NCI-H510A treated with DMSO at 0.1 percent for 48 hours (cell line): ENCODE results near the gene ADD2.
A peak's percentile ranks its signal among the peaks of the same experiment; 100 is the strongest.

Experiments used
- DNase-seq: peaks from one replicate; lab custom pipeline; 2025; lab: John Stamatoyannopoulos, UW

Gene ADD2

DNA sequence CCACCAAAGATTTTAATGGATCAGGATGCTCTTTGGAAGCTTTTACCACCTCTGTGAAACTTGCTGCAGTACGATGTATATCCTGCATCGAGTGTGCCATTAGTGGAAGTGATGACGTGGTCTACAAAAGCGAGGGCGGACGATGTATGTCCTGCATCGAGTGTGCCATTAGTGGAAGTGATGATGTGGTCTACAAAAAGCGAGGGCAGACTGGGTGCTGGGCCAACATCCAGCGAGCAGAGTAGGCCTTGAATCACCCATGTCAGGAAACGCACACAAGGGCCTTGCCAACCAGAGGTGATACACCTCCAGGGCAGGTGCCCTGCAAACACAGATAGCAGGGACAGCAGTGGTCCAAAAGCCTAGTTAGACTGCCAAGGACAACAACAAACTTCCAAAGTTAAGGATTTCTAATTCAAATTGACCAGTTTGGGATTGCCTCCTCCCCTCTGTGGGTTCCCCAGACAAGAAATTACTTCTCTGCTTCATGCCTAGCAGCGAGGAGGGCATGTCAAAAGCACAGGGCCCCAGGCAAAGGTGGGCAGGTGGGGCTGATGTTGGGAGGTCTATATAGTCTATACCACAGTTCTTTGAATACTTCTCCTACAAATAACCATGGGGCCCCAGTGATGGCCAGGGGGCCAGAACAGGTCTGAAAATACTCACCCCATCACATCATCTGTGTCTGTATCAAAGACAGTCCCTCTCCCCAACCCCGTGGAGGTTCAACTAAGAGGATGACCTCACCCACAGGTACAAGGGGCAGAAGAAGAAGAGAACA is 70.2 kb downstream of the ADD2 start:
- DNase-seq = no peak

DNA sequence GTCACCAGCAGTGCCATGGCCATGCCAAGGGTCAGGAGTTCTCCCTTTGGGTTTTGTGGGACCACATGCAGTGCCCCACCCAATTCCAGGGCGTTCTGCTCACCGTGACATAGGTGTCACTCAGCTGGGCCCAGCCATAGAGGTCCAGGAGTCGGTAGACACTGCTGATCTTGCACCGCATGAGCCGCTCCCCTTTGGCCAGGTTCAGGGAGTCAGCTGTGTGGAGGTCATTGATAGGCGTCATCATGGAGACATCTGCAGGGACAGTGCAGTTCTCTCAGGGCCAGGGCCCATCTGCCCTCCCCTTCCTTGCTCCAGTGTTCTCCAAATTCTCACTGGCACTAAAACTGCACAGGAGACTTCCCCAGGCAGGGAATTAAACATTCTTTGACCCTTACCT is 71.9 kb downstream of the ADD2 start:
- no peak for DNase-seq

DNA sequence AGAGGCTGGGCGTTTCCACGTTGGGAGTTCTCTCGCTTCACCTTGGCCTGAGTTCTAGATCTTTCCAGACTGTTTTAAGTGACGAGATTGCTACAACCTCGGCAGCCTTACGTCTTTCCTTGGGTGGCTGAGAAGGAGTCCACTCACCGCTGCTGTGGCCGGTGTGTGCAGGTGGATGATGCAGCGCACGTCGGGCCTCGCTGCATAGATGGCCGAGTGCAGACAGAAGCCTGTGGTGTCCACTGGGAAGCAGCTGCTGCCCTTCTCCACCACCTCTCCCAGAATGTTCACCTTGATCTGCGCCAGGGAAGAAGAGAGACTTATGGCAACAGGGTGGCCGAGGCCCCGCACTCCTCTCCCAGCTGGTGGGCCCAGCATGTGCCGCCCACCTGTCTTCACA is 75.7 kb downstream of the ADD2 start:
- DNase-seq = no peak

DNA sequence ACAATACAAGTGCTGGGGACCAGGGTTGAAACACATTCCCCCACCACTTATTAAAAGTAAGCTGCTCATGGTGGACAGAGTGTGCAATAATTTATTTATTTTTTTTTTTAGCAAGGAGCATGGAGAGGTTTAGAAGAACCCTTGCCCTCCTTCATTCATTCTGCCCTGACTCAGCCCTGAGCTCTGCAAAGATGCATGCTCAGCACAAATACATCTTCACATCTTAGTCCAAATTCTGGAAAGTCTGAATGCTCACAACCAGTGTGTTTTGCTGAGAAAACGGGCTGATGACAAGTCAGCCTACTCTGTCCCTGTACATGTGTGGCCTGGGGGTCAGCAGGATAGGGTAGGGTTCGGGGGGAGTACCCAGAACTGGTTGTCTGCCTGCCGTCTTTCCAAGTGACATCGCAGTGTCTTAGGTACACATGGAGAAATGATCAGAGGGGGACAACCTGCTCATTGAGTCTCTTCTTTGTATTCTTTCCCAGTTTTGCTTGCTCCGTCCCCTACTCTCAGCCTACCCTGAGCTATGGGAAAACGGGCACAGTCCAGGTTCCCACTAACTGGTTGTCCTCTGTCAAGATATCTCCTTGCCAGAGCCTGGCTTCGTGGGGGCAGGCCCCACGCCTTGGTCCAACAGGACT is 76.4 kb downstream of the ADD2 start:
- DNase-seq = no peak

DNA sequence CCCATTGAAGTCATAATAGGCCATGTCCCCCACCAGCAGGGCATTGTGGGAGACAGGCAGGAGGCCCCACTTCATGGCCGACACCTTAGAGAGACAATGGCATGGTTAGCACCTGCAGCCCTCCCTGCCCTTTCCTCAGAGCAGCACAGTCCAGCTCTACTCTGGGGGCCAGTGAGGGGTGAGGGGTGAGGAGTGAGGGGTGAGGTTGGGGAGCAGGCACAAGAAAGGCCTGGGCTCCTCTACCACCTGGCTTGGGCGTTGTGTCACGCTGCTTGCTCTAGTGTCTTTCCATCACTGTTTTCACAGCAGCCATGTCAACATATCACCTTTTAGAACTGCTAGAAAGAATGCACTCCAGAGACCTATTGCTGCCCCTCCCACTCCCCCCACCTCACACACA is 77.2 kb downstream of the ADD2 start:
- DNase-seq = peak; percentile 51

DNA sequence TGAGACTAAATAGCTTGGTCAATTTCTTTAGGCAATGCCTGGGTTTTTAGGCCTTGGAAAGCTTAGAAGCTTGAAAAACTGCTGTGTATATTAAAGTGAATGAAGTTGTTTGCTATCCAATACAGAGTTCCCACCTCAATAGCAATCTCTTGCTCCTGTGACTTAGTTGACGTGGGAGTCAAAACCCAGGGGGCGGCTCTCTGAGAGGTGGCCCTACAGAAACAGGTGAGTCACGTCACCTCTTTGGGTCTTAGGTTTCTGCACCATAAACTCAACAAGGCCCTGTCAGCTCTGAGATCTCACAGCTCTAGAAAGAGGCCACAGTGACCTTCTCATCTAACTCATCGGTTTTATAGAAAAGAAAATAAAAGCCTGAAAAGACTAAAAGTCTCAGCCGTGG is 79.6 kb downstream of the ADD2 start:
- no peak for DNase-seq

DNA sequence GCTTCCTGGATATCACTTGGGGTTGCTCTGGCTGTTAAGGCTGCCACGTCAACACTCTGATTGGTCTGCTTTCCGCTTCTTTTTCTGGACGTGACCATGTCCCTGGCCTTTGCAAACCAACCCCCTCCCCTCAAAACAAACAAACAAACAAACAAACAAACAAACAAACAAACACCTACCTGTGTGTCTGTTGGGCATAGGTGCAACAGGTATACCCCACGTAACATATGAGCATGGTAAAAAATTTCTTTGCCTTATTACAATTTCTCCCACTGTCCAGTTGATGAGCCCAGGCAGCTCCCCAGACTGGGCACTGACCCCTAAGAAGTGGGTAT is 80.6 kb downstream of the ADD2 start:
- no peak for DNase-seq

DNA sequence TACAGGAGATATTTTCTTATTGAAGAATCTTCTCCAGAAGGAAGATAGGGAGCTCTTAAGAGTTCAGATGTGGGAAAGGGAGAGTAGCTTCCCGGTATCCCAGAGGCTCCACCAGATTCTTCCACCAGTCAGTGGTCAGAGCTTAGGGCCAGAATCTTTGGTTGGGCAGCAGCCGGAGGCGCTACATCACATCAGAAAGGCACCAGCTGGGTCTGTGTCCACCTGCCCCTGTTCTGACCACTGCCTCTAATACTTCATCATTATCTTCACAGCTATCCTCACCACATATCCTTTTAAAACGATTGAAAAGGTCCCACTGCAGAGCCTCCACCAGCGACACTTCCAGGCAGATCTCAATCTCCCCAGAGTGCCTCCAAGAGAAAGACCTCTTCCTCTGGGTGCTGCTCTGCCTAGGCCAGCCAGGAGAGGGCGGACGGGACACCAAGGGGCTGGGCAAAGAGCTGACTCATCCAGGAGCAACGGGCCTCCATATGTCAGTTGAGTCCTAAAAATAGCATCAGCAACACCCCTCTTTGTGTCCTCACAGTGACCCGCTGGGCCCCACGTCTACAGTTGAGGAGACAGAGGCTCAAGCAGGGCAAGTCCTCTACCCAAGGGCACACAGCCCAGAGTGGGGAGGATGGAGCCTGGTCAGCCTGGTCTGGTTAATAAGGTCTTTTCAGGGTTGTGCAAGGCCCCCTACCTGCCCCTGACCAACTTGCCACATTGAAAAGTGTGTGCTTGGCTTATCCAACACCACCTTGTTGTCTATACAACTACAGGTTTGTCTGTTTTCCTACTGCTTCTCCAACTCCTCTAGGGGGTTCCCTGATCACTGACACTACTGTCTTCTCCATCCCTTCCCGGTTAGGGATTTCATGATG is 81.2 kb downstream of the ADD2 start:
- DNase-seq = peak; percentile 6

DNA sequence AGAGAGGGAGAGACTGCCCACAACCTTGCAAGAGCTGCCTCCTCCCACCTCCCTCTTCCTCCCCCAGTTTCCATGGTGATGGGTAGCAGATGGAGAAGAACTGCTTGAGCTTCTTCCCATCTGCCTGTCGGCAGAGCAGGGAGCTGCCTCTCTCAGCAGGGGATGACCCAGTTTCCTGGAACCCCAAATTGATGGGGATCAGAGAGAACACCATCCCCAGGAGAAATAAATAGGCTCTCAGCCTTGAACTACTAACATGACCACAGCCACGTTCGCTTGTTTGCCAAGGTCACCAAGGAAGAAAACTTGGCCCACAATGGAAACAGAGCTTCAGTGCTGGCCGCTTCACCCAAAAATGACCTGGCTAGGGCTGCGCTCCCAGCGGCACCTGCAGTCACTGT is 82.2 kb downstream of the ADD2 start:
- no peak for DNase-seq

DNA sequence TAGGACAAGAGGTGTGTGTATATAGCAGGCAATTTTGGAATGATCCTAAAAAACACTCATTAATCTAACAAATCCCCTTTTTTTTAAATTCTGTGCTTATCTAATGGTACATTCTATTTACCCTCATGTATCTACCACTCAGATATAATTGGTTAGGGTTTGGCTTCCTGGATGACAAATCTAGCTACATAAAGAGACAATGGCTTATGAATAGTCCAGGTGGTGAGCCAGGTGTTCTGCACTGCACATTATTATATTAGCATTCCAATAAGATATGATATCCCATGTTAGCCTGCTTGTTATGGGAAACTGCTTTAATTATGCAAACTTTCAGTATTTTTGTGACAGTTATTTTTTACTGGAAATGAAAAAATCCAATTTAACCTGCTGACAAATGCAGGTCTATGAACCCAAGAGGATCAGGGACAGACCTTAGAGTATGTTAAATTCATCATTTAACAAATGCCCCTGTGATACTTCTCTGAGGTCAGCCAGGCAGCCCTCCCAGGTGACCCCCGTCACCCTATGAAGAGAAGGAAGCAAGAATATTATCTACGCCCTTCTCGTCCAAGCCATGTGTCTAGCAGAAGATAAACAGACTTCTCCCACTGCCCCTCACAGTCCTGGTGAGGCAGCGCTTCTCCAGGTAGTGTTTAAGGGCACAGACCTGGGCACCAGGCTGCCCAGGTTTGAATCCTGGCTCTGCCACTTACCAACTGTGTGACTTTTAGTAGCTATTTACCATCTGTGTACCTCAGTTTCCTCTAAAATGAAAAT is 83.0 kb downstream of the ADD2 start:
- peak; percentile 10 for DNase-seq

DNA sequence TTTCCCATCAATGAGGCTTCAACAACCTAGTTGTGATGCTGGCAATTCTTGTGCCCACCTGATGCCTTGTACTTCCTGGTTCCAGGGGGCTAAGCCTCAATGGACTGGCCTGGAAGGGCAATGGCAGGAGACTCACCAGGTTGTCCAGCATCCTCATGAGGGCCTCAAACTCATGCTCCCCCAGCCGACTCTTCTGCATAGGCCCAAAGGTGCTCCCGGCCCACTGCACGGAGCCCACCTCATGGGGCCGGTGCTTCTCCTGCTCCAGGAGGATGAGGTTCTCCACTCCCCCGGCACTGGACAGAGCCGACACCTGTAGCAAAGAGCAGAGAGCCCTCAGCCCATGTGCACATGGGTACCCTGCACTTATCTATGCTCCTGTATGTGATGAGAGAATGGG is 84.5 kb downstream of the ADD2 start:
- DNase-seq = no peak

DNA sequence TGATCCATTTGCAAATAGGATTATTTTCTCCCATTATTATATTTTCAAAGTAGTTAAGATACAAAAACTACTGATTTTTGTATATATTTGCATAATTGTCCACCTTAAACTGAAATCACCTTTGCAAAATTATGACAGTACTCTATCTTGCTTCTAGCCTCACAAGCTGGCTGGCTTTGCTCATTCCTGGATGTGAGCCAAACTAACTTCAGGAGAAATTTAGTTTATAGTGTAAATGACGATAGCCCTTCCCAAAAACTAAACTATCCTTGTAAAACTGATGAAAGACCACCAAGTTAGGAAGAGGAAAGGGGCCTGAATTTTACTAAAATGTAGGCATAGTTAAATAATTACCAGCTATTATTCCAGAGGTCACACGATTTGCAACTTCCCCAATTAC is 87.3 kb downstream of the ADD2 start:
- no peak for DNase-seq

DNA sequence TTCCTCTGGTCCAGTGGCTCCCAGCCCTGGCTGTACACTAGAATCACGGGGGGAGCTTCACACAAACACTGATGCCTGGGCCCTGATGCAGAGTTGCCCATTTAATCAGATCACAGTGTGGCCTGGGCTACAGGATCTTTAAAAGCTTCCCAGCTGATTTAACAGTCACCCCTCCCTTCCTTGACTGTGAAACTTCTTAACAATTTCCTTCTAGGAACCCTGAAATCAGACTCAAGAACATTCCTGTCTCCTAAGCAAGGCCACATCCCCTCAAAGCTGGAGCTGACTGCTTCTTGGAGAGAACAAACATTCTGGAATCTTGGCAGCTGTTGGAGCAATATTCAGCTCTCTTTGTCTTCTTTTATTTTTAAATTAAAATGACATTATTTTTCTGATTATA is 88.7 kb downstream of the ADD2 start:
- DNase-seq = no peak

DNA sequence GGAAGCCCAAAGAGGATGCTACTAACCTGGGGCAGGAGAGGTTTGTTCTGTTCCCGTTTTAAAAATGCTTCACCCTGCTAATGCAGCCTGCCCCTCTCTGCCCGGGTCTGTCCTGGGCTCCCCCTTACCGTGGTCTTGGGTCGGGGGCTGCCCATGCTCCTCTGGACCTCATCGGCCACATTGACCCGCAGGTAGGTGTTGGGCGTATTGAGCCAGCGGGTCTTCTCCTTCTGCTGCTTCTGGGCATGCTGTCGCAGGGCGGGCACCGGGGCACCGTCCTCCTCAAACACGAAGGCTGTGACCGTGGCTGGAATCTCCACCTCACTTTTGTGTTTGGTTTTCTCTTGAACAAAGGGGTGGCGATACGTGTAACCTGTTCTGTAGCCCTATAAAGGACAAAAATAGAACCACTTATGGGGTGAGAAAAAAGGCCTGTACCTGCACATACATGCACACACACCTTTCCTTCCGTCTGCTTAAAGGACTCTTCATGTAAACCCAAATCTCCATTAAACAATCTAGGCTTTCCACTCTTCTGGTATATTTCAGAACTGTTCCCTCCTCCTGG is 89.3 kb downstream of the ADD2 start:
- DNase-seq = no peak

DNA sequence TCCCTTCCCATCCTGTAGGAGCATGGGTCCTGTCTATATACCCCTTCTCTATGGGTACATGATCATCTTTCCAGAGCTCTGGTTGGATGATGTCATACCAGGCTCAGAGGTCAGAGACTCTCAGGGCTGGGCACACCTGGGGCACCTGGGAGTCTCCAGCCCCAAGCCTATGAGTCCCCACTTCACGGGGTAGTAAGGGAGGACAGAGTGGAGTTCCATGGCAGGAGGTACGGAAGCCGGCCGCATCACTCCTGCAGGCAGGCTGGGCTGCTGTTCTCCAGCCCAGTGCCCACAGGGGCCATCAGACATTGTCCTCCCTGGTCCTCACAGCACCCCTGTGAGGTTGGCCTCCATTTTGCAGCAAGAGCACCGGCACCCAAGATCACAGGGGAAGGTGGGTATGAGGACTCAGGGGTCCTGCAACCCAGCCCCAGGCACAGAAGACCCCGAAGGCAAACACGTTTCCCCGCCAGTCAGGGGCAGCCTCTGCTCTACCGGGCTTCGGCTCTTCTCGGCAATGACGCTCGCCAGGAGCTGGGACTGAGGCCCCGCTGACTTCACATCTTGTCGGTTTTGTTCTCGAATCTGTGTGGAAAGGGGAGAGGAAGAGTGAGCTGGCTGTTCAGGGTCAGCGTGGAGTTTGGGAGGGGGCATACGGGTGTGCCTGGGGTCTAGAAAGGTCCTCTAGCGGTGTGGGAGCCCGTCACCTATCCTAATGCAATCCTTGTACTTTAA is 91.5 kb downstream of the ADD2 start:
- no peak for DNase-seq

DNA sequence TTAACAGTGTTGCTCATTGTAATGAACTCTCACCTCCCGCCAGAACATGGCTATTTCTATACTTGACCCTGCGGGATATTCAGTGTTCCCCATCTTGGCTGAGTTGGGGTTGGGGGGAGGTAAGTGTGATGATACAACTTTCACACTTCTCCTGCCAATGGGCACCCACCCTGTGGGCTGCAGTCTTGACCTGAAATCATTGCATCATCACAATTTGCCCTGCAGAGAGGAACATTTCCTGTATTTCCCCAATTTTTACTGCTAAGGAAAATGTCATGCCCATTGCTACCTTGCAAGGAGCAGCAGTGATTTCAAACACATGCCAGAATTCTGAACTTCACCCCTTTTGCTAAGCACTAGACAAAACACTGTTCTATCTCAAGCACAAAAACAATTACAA is 92.1 kb downstream of the ADD2 start:
- no peak for DNase-seq

DNA sequence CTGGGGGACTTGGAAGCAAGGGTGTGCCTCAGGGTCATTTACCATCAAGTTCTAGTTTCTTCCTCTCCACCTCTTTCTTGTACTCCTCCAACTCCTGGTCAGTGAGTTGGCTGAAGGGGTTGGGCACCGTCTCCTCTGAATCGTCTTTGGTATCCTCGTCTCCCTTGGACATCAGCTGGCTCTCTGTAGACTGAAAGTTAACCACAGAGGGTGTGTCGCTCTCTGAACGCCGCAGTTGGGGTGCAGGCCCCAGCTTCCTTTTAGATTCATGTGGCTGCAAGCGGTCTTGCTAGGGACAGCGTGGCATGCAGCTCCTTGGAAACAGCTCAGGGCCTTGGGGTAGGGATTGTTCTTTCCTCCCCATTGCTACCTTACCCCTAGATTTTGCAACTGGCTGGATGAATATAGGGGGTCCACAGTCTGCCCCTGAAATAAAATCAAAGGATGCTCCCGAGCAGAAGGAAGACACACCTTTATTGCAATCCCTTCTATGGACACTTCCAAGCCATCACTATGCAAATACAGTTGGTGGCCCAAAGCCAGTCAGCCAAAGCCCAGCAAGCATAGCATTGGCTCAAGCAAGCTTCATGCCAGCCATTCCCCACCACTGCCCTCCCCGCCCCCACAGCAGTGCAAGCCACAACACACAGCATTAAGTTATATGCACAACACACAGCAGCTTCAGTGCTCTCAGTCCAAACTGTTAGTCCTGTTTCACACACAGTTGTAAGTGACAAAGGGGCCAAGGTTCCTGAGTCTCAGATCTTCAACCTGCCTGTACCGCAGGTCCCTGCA is 93.2 kb downstream of the ADD2 start:
- no peak for DNase-seq

DNA sequence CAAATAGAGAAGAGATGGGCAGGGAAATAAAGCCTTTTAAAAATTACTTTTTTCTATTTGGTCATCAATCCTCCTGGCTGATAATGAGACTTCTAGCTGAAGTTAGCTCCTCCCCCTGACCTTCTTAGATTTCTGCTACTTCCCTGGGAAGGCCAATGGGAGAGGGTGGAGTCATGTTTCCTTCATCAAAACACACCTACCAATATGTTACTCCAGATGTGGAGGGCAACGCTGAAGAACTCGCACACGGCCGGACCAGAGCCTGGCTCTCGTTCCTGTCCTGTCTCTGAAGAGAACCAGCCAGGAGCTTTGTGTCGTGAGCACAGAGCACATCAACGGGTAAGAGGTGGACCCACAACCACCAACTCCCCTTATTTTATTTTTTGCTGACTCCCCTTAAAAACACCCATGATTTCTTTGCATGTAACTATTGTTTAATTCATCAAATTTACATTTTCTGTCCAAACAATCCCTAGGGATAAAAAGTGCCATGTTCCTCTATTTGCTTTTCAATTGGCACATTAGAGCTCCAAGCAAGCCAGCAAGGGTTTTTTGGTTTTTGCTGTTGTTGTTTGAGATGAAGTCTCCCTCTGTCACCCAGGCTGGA is 94.9 kb downstream of the ADD2 start:
- DNase-seq = peak; percentile 68

DNA sequence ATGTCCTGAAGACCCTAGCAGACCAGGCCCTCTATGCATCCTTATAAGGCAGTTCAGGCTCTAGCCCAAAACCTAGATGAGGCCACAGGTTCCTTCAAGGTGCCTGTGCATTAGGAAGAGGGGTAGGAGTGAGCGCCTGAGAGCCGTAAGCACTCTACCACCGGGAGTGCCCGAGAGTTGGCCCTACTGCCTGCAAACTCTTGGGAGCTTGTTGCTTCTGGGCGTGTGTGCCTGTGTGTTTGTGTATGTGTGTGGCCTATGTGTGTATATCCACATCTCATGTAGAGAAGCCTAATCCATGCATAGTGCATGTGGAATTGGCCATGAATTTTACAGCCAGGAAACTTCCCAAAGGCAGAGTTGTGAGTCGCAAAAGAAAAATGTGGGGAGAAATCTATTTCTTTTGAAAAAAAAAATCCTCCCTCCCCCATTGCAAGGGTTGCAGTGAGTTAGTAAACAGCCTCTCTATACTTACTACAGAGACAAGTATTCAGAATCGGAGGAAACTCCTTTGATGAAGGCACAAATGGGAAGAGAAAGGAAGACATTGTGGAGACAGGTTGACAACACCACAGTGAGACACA is 96.8 kb downstream of the ADD2 start:
- no peak for DNase-seq

DNA sequence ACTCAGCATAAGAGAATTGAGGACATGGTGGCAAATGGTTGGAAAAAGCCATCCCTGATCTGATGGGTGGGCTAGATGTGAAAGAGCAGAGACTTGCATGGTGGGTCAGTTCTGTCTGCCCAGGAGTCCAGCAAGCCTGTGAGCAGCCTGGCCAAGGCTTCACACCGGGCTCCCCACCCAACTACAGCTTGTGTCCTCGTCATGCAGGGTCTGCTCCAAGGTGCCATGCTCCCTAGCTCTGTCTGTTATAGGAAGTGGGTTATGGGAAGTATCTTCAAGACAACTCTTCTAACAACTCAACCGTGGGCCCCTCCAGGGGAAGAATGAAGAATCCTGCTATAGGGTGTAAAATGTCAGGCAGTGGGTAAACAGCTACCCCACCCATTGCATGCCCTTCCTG is 97.4 kb downstream of the ADD2 start:
- DNase-seq = no peak
